22Rv1 (cell line): ENCODE results near the gene KRTAP12-2.
"Not testable (repeated sequence)": the region's sequence is repeated elsewhere in the genome, so short reads cannot be mapped to it uniquely, and the experiment has no call there.

ENCODE experiments used
- H3K27ac ChIP-seq: fragments of 450-650 bp; 2 replicates; pipeline ENCODE4 v1.5.1; 2017
- ZFX ChIP-seq: fragments of 450-650 bp; IDR thresholded peaks from 2 replicates; pipeline ENCODE4 v1.6.1; 2017; ENCODE audit warnings: antibody characterized with exemption, borderline replicate concordance
- TF ChIP-seq, protein P1 (sequence below): fragments of 450-650 bp; IDR thresholded peaks from 2 replicates; pipeline ENCODE4 v1.5.1; 2017; ENCODE audit warnings: mild to moderate bottlenecking

KRTAP12-2 gene

DNA sequence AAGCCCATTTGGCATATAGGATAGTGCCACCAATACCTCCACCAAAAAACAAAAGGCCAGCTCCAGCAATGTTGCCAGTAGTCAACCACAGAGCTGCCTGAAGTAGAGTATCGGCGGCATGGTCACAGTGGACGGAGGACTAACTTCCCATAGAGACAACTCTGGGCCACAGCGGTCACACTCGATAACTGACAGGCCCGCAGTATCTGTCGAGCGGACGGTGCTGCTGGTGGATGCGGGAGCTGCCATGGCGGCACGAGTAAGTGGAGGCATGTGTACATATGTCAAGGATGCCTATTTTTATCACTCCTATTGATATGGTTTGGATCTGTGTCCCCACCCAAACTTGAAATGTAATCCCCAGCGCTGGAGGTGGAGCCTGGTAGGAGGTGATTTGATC is 11.2 kb upstream of the KRTAP12-2 start:
- TF ChIP-seq, protein P1, sequence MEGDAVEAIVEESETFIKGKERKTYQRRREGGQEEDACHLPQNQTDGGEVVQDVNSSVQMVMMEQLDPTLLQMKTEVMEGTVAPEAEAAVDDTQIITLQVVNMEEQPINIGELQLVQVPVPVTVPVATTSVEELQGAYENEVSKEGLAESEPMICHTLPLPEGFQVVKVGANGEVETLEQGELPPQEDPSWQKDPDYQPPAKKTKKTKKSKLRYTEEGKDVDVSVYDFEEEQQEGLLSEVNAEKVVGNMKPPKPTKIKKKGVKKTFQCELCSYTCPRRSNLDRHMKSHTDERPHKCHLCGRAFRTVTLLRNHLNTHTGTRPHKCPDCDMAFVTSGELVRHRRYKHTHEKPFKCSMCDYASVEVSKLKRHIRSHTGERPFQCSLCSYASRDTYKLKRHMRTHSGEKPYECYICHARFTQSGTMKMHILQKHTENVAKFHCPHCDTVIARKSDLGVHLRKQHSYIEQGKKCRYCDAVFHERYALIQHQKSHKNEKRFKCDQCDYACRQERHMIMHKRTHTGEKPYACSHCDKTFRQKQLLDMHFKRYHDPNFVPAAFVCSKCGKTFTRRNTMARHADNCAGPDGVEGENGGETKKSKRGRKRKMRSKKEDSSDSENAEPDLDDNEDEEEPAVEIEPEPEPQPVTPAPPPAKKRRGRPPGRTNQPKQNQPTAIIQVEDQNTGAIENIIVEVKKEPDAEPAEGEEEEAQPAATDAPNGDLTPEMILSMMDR: no peak
- TF ChIP-seq ZFX: no peak
- H3K27ac ChIP-seq: no peak overlapping the region

DNA sequence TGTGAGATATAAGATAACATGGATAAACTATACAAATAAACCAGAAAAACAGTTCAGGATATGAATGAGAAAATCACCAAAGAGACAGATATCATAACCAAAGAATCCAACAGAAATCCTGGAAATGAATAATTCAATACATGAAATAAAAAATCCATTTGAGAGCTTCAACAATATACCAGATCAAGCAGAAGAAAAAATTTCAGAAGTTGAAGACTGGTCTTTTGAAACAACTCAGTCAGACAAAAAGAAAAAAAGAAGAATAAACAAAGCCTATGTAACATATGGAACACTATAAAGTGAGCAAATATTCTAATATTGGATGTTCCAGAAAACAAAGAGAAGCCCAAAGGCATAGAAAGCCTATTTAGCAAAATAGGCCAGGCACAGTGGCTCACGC is 5.2 kb upstream of the KRTAP12-2 start:
- no peak overlapping the region for H3K27ac ChIP-seq
- TF ChIP-seq, protein P1: no peak
- no peak for TF ChIP-seq ZFX

DNA sequence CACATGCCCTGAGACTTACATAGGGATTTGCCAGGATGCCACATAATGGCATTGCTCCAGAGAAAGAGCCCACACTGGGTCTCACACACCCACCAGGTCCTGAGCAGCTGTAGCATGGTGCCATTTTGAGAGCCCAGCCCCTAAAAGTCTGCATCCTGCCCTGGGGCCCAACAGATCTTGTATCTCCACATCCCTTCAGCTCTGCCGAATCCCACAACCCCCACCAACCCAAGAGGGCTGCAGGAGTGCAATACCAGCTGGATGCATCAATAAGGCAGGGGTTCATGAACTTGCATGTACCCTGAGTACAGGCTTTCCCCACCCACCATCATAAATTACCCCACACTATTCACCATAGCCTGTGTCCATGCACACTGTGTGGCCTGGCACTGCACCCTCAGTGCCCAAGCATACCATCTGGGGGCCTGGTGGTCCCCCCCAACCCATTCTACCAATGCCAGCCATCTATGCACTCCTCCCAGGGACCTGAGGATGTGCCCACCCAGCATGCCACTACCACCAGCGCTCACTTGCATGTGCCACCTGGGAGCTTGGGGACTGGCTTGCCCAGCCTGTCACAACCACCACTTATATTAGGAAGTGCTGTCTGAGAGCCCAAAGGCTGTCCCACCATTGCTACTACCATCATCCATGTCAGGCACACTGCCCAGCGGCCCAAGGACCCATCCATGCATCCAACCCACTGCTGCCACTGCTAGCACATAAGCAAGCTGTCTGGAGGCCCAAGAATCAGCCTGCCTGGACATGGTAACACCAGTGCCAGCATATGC is 4.1 kb upstream of the KRTAP12-2 start:
- TF ChIP-seq, protein P1: no peak
- TF ChIP-seq ZFX: no peak
- no peak overlapping the region for H3K27ac ChIP-seq

DNA sequence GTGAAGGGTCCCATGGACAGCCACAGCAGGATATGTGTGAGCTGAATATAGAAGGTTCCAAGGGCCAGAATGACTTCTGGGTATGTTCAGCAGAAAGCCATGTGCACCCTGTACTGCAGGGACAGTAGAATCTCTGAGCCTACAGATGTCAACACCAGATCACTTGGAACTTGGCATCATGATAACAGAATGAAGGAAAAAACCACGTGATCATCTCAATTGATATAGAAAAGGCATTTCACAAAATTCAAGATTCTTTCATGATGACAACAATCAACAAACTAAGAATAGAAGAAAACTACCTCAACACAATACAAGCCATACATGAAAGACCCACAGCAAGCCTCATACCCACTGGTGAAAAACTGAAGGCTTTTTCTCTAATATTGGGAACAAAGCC is 885 bp upstream of the KRTAP12-2 start:
- TF ChIP-seq, protein P1: no peak
- TF ChIP-seq ZFX: no peak

DNA sequence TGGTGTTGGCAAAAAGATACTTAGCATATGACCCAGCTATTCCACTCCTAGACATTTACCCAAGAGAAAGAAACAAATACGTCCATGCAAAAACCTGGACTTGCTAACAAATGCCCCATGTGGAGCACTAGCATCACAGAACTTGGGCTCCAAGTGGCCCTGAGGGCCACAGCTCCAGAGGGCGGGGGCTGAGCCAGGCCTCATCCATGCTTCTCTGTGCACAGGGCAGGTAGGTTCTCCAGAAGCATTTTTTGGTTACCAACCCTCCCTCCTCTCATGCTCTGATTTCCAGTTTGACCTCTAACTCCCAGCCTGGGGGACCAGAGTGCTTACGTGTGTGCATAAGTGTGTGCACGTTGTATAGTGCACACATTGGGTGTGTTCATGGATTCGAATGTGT is 2.0 kb downstream of the KRTAP12-2 start:
- no peak for TF ChIP-seq ZFX
- TF ChIP-seq, protein P1: no peak
- no peak overlapping the region for H3K27ac ChIP-seq

More for the DNA sequence above, 885 bp upstream of the KRTAP12-2 start:
- H3K27ac ChIP-seq: no peak overlapping the region

DNA sequence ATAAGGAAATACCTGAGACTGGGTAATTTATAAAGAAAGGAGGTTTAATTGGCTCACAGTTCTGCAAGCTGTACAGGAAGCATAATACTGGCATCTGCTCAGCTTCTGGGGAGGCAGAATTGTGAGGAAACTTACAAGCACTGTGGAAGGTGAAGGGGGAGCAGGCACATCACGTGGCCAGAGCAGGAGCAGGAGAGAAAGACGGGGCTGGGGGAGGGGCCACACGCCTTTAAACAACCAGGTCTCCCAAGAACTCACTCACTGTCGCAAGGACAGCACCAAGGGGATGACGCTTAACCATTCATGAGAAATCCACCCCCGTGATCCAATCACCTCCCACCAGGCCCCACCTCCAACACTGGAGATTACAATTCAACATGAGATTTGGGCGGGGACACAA is 5.2 kb downstream of the KRTAP12-2 start:
- not testable (repeated sequence) for H3K27ac ChIP-seq

DNA sequence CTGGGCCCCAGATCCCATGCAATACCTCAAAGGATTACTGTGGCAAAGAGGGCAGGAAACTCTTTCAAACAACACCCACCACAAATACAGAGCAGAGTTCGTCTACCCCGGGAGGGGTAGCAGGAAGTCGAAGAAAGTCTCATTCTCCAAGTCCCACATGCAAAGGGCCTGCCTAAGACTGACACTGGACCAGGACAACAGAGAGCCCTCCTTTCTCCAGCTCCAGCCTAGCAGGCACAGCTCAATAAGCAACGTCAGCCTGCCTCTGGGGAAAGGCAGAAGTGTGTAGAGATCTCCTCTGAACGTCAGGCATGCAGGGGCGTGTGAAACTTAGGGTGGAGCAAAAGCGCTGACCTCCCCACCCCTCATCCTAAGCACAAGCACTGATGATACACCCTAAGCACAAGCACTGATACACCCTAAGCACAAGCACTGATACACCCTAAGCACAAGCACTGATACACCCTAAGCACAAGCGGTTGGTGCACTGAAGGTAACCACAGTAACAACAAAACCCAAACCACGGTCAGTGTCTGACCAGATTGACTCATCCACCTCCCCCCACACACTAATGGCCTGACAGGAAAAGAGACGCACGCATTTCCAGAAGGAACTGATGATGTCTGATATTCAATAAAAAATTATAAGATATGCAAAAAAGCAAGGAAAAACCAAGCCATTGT is 7.7 kb downstream of the KRTAP12-2 start:
- TF ChIP-seq, protein P1: no peak
- TF ChIP-seq ZFX: no peak
- no peak overlapping the region for H3K27ac ChIP-seq

DNA sequence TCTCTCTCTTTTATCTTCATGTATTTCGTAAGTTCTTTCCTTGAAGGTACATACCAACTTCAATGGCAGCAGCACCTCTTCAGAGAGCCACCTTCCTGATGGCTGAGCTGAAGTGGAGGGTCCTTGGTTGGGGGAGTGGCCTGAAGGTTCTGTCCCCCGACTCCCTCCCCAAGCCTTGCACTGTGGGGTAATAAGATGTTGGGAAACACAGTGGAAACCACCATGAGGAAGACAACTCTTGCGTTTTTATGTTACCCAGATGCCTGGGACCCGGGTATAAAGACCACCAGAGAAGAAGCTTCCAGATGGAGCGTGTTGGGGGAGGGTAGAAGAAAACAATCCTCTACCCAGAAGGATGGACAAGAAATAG is 8.2 kb downstream of the KRTAP12-2 start:
- no peak for TF ChIP-seq ZFX
- TF ChIP-seq, protein P1: no peak
- H3K27ac ChIP-seq: no peak overlapping the region
